ENCODE data around the gene AZGP1.
"Not testable (repeated sequence)": the region's sequence is repeated elsewhere in the genome, so short reads cannot be mapped to it uniquely, and the experiment has no call there.

Gene AZGP1

DNA sequence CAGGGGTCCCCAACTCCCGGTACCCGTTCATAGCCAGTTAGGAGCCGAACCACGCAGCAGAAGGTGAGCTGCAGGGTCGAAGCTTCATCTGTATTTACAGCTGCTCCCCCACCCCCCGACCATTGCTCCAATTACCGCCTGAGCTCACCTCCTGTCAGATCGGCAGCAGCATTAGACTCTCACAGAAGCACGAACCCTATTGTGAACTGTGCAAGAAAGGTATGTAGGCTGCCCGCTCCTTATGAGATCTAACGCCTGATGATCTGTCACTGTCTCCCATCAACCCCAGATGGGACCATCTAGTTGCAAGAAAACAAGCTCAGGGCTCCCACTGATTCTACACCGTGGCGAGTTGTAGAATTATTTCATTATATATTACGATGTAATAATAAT lies 14.6 kb upstream of the AZGP1 start:
- Histone ChIP-seq H3K27me3 (ENCODE audit: insufficient read depth, poor library complexity, severe bottlenecking) (no peaks in the 10 kb centered on the region), H3K27ac (replicated peaks) (no peak overlapping the region), H3K4me3 (replicated peaks; ENCODE audit: insufficient read depth, low read length) (no peak overlapping the region)
- TF ChIP-seq GABPA (IDR thresholded peaks at IDR 0.05; ENCODE audit: low read depth) (no peak), REST (IDR thresholded peaks at IDR 0.05; ENCODE audit: insufficient replicate concordance, low read depth) (no peak), CTCF (IDR thresholded peaks at IDR 0.05; ENCODE audit: insufficient read depth, low read length) (no peak), POLR2AphosphoS5 (IDR thresholded peaks at IDR 0.05; ENCODE audit: low read depth) (no peak)
- DNase-seq (ENCODE audit: low read depth in 1 of 2, low spot score in 1 of 2), result no peak

GRCh38 chr7:99987846-99988245 lies 12.0 kb upstream of the AZGP1 start:
- DNase-seq (ENCODE audit: low read depth in 1 of 2, low spot score in 1 of 2), result no peak
- no peaks in the 10 kb centered on the region for H3K27me3 ChIP-seq (ENCODE audit: insufficient read depth, poor library complexity, severe bottlenecking)
- no peak overlapping the region for H3K4me3 ChIP-seq (replicated peaks; ENCODE audit: insufficient read depth, low read length)
- TF ChIP-seq REST (IDR thresholded peaks at IDR 0.05; ENCODE audit: insufficient replicate concordance, low read depth) (no peak), GABPA (IDR thresholded peaks at IDR 0.05; ENCODE audit: low read depth) (no peak), POLR2AphosphoS5 (IDR thresholded peaks at IDR 0.05; ENCODE audit: low read depth) (no peak), SPI1 (IDR thresholded peaks at IDR 0.05; ENCODE audit: borderline replicate concordance, low read depth) (no peak), CTCF (IDR thresholded peaks at IDR 0.05; ENCODE audit: insufficient read depth, low read length) (no peak)
- H3K27ac ChIP-seq (replicated peaks), result no peak overlapping the region

- DNase-seq (ENCODE audit: low read depth in 1 of 2, low spot score in 1 of 2); H3K4me3 ChIP-seq (replicated peaks; ENCODE audit: insufficient read depth, low read length); H3K27ac ChIP-seq (replicated peaks); H3K27me3 ChIP-seq (ENCODE audit: insufficient read depth, poor library complexity, severe bottlenecking): not testable (repeated sequence)
These were observed 11.5 kb upstream of the AZGP1 start for GRCh38 chr7:99987306-99987705.

DNA sequence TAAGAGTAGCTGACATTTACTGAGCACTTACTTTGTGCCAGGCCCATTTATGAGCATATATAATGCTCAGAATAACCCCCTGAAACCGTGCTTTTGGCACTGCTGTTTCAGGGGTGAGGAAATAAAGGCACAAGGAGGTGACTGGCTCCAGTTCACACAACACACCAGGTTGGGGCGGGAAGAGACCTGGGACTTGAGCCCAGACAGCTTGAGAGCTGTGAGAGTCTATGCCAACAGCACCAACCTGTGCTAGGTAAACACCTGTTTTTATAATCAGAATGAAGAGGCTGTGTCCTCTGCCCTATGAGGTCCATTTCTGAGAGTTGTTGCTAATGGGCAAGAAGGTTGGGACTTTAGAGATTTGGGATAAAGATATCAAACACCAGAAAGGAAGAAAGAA lies 8.8 kb upstream of the AZGP1 start:
- Histone ChIP-seq H3K4me3 (replicated peaks; ENCODE audit: insufficient read depth, low read length) (no peak overlapping the region), H3K27me3 (ENCODE audit: insufficient read depth, poor library complexity, severe bottlenecking) (no peaks in the 10 kb centered on the region), H3K27ac (replicated peaks) (no peak overlapping the region)
- TF ChIP-seq REST (IDR thresholded peaks at IDR 0.05; ENCODE audit: insufficient replicate concordance, low read depth) (no peak), GABPA (IDR thresholded peaks at IDR 0.05; ENCODE audit: low read depth) (no peak), SPI1 (IDR thresholded peaks at IDR 0.05; ENCODE audit: borderline replicate concordance, low read depth) (no peak), CTCF (IDR thresholded peaks at IDR 0.05; ENCODE audit: insufficient read depth, low read length) (no peak), POLR2AphosphoS5 (IDR thresholded peaks at IDR 0.05; ENCODE audit: low read depth) (no peak)
- no peak for DNase-seq (ENCODE audit: low read depth in 1 of 2, low spot score in 1 of 2)

DNA sequence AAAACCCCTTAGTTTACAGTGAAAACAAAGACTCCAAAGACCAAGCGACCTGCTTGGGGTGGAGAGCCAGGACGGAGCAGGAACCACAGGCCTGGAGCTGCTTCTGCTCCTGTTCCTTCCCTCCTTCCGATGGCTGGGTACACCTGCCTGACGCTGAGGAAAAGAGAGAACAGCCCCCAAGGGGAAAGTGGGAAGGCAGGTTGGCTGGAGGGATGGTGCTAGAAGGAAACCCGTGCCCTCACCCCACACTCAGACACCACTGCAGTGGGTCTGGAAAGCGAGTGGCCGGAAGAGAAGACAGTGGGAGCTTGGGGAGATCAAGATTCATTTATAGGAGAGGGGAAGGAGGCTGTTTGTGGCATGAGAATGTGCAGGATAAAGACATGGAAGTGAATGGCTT lies 5.2 kb upstream of the AZGP1 start:
- not testable (repeated sequence) for DNase-seq (ENCODE audit: low read depth in 1 of 2, low spot score in 1 of 2); H3K27me3 ChIP-seq (ENCODE audit: insufficient read depth, poor library complexity, severe bottlenecking); H3K27ac ChIP-seq (replicated peaks); H3K4me3 ChIP-seq (replicated peaks; ENCODE audit: insufficient read depth, low read length)

DNA sequence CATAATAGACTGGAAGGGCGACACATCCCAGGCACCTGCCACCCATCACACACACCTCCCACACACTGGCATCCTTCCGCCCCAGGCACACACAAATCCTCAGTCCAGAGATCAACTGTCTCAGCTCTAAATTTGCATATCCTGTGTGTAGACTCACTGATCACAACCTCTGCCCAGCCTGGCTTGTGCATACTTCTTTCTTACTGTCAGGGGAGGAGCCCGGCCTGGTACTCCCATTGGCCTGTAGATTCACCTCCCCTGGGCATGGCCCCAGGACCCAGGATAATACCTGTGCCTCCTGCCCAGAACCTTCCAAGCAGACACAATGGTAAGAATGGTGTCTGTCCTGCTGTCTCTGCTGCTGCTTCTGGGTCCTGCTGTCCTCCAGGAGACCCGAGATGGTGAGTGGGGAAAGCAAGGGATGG lies 4.6 kb upstream of the AZGP1 start:
- not testable (repeated sequence) for DNase-seq (ENCODE audit: low read depth in 1 of 2, low spot score in 1 of 2)

More for the DNA sequence above, 4.6 kb upstream of the AZGP1 start:
- H3K27me3 ChIP-seq (ENCODE audit: insufficient read depth, poor library complexity, severe bottlenecking); H3K4me3 ChIP-seq (replicated peaks; ENCODE audit: insufficient read depth, low read length); H3K27ac ChIP-seq (replicated peaks): not testable (repeated sequence)

Measured in HL-60 (cell line).